ENCODE measurements around the gene KPNA1.

GRCh38 chr3:122523317-122523716 is 8.6 kb upstream of the KPNA1 start:
- TF ChIP-seq CTCF (IDR thresholded peaks at IDR 0.05): no peak
- TF ChIP-seq REST (IDR thresholded peaks at IDR 0.05; ENCODE audit: low read depth, low read length): no peak
- TF ChIP-seq JUND (IDR thresholded peaks at IDR 0.05): no peak
- no peak for TF ChIP-seq EP300 (IDR thresholded peaks at IDR 0.05; ENCODE audit: borderline replicate concordance in 1 of 2, low read depth in 1 of 2, low read length in 1 of 2)
- no peak for TF ChIP-seq SIN3A (IDR thresholded peaks at IDR 0.05; ENCODE audit: borderline replicate concordance, low read depth, low read length)

Data from SK-N-SH (cell line).